Ramos (cell line): ENCODE measurements around the gene OTOGL.

Source experiments
- in situ Hi-C: fragments of 300-500 bp; cut with MboI; formaldehyde crosslinking; loops from one replicate; pipeline ENCODE4 v1.14.3; 2022; ENCODE audit warnings: low sequenced_read_pairs; ENCODE audit not compliant: unreplicated experiment

Gene OTOGL

GRCh38 chr12:80183939-80184338, 84.6 kb downstream of the OTOGL start:
- in situ Hi-C loops = no loop called here

- in situ Hi-C loops = no loop called here
Observed at GRCh38 chr12:80184926-80185325, 85.6 kb downstream of the OTOGL start.

- in situ Hi-C loops = no loop called here
Observed at GRCh38 chr12:80186727-80187217, 87.4 kb downstream of the OTOGL start.

- in situ Hi-C loops = no loop called here
Observed at GRCh38 chr12:80187660-80188090, 88.3 kb downstream of the OTOGL start.

- in situ Hi-C loops = no loop called here
Observed at GRCh38 chr12:80188576-80188975, 89.2 kb downstream of the OTOGL start.

- in situ Hi-C loops = no loop called here
Observed at GRCh38 chr12:80189241-80189640, 89.9 kb downstream of the OTOGL start.

GRCh38 chr12:80190001-80190400, 90.7 kb downstream of the OTOGL start:
- in situ Hi-C loops = no loop called here

- in situ Hi-C loops = no loop called here
Observed at GRCh38 chr12:80192087-80192486, 92.8 kb downstream of the OTOGL start.

GRCh38 chr12:80193865-80194264, 94.5 kb downstream of the OTOGL start:
- in situ Hi-C loops = no loop called here

- in situ Hi-C loops = no loop called here
Observed at GRCh38 chr12:80195074-80195726, 95.9 kb downstream of the OTOGL start.

- in situ Hi-C loops = no loop called here
Observed at GRCh38 chr12:80195737-80196136, 96.4 kb downstream of the OTOGL start.

GRCh38 chr12:80196419-80196818, 97.1 kb downstream of the OTOGL start:
- in situ Hi-C loops = no loop called here

- in situ Hi-C loops = no loop called here
Observed at GRCh38 chr12:80198782-80199337, 99.5 kb downstream of the OTOGL start.

GRCh38 chr12:80199931-80200330, 100.6 kb downstream of the OTOGL start:
- in situ Hi-C loops = no loop called here

GRCh38 chr12:80200414-80200813, 101.1 kb downstream of the OTOGL start:
- in situ Hi-C loops = no loop called here

- in situ Hi-C loops = no loop called here
Observed at GRCh38 chr12:80201908-80202307, 102.6 kb downstream of the OTOGL start.

GRCh38 chr12:80205960-80206359, 106.6 kb downstream of the OTOGL start:
- in situ Hi-C loops = no loop called here

GRCh38 chr12:80208071-80208470, 108.7 kb downstream of the OTOGL start:
- in situ Hi-C loops = no loop called here

GRCh38 chr12:80211671-80212070, 112.3 kb downstream of the OTOGL start:
- in situ Hi-C loops = no loop called here

- in situ Hi-C loops = no loop called here
Observed at GRCh38 chr12:80212938-80213645, 113.8 kb downstream of the OTOGL start.

- in situ Hi-C loops = no loop called here
Observed at GRCh38 chr12:80213871-80214270, 114.5 kb downstream of the OTOGL start.
